Stimulated activated CD8-positive, alpha-beta memory T cell treated with anti-CD3 and anti-CD28 coated beads, Interleukin-7, amount 100 ng/mL, for 48 hours (primary cell): ENCODE results near the gene CALHM6.

Source experiments
- DNase-seq, 2 donors: peaks; one replicate each; pipeline ENCODE4 v3.0.0-alpha.2; 2020; ENCODE audit warnings: low read depth in 1 of 2; ENCODE audit errors: extremely low read depth in 1 of 2

CALHM6 gene

GRCh38 chr6:116461331-116461931 lies at the start of gene CALHM6:
CALHM6 (plus strand) TSS chr6:116461375; CDS start chr6:116461930, 555 bp downstream.
- DNase-seq = no peak

GRCh38 chr6:116412270-116412669 lies 48.9 kb upstream of the CALHM6 start:
- DNase-seq = no peak

- DNase-seq = no peak
Measured at GRCh38 chr6:116413357-116413756, 47.8 kb upstream of the CALHM6 start.

- no peak for DNase-seq
Measured at GRCh38 chr6:116417661-116418060, 43.5 kb upstream of the CALHM6 start.

- no peak for DNase-seq
Measured at GRCh38 chr6:116419069-116419786, 41.9 kb upstream of the CALHM6 start.

GRCh38 chr6:116420341-116420740 lies 40.8 kb upstream of the CALHM6 start:
- DNase-seq = no peak

GRCh38 chr6:116422238-116422637 lies 38.9 kb upstream of the CALHM6 start:
- DNase-seq = no peak

- DNase-seq = no peak
Measured at GRCh38 chr6:116424001-116424400, 37.2 kb upstream of the CALHM6 start.

GRCh38 chr6:116426551-116426950 lies 34.6 kb upstream of the CALHM6 start:
- DNase-seq = no peak

GRCh38 chr6:116429111-116429510 lies 32.1 kb upstream of the CALHM6 start:
- no peak for DNase-seq

- no peak for DNase-seq
Measured at GRCh38 chr6:116430860-116431259, 30.3 kb upstream of the CALHM6 start.

- DNase-seq = no peak
Measured at GRCh38 chr6:116431964-116432595, 29.1 kb upstream of the CALHM6 start.

GRCh38 chr6:116433206-116433712 lies 27.9 kb upstream of the CALHM6 start:
- no peak for DNase-seq

GRCh38 chr6:116434056-116434725 lies 27.0 kb upstream of the CALHM6 start:
- no peak for DNase-seq

- no peak for DNase-seq
Measured at GRCh38 chr6:116436586-116436985, 24.6 kb upstream of the CALHM6 start.

GRCh38 chr6:116437656-116438055 lies 23.5 kb upstream of the CALHM6 start:
- no peak for DNase-seq

GRCh38 chr6:116438590-116439448 lies 22.4 kb upstream of the CALHM6 start:
- DNase-seq = no peak

GRCh38 chr6:116439522-116440051 lies 21.6 kb upstream of the CALHM6 start:
- DNase-seq = no peak

GRCh38 chr6:116443105-116443504 lies 18.1 kb upstream of the CALHM6 start:
- no peak for DNase-seq

GRCh38 chr6:116444092-116444491 lies 17.1 kb upstream of the CALHM6 start:
- DNase-seq = no peak
